ENCODE measurements around the gene MAS1L.

MAS1L gene

GRCh38 chr6:29487660-29488059, at the start of gene MAS1L:
Gene MAS1L, minus strand, starts transcription at chr6:29487956. Its CDS starts 54 bp downstream, at chr6:29487902.
- no peak for DNase-seq
- ATAC-seq (replicated peaks) = no peak

GRCh38 chr6:29532320-29532951, 44.7 kb upstream of the MAS1L start:
- Mint-ChIP-seq H3K4me1 (no peaks in the 10 kb centered on the region), H3K4me3 (no peak overlapping the region), H3K27ac (no peak overlapping the region), H3K9me3 (no peaks in the 10 kb centered on the region), H3K27me3 (peaks cover 0 to 25% of the 10 kb centered on the region in 2 donors), H3K36me3 (no peaks in the 10 kb centered on the region)
- no peak for ATAC-seq (replicated peaks)
- DNase-seq = no peak

More at GRCh38 chr6:29487660-29488059, at the start of gene MAS1L:
- H3K36me3 Mint-ChIP-seq = no peaks in the 10 kb centered on the region
- no peaks in the 10 kb centered on the region for H3K4me1 Mint-ChIP-seq
- no peak within 1 kb of the TSS for H3K4me3 Mint-ChIP-seq
- no peak within 1 kb of the TSS for H3K27ac Mint-ChIP-seq
- peaks cover 10 to 15% of the 10 kb centered on the region in 2 donors for H3K27me3 Mint-ChIP-seq
- H3K9me3 Mint-ChIP-seq = peaks cover 0 to 4% of the 10 kb centered on the region in 2 donors

GRCh38 chr6:29531668-29532067, 43.9 kb upstream of the MAS1L start:
- peaks cover 0 to 25% of the 10 kb centered on the region in 2 donors for H3K27me3 Mint-ChIP-seq

GRCh38 chr6:29530671-29531310, 43.0 kb upstream of the MAS1L start:
- H3K36me3 Mint-ChIP-seq = no peaks in the 10 kb centered on the region
- ATAC-seq (replicated peaks) (no peak), DNase-seq (no peak)
- H3K27me3 Mint-ChIP-seq = peaks cover 7 to 31% of the 10 kb centered on the region in 2 donors
- no peak overlapping the region for H3K4me3 Mint-ChIP-seq
- no peak overlapping the region for H3K27ac Mint-ChIP-seq
- no peaks in the 10 kb centered on the region for H3K9me3 Mint-ChIP-seq
- H3K4me1 Mint-ChIP-seq = no peaks in the 10 kb centered on the region

More at GRCh38 chr6:29531668-29532067, 43.9 kb upstream of the MAS1L start:
- Mint-ChIP-seq H3K27ac (no peak overlapping the region), H3K4me1 (no peaks in the 10 kb centered on the region), H3K4me3 (no peak overlapping the region), H3K36me3 (no peaks in the 10 kb centered on the region), H3K9me3 (no peaks in the 10 kb centered on the region)
- ATAC-seq (replicated peaks) (peak; percentile 61 to 84), DNase-seq (no peak)

GRCh38 chr6:29529956-29530355, 42.2 kb upstream of the MAS1L start:
- H3K36me3 Mint-ChIP-seq = no peaks in the 10 kb centered on the region
- H3K27ac Mint-ChIP-seq = no peak overlapping the region
- H3K4me3 Mint-ChIP-seq = no peak overlapping the region
- H3K4me1 Mint-ChIP-seq = no peaks in the 10 kb centered on the region
- no peak for ATAC-seq (replicated peaks)
- peaks cover 15 to 29% of the 10 kb centered on the region in 2 donors for H3K27me3 Mint-ChIP-seq
- H3K9me3 Mint-ChIP-seq = no peaks in the 10 kb centered on the region
- DNase-seq = no peak

GRCh38 chr6:29528988-29529560, 41.3 kb upstream of the MAS1L start:
- Mint-ChIP-seq H3K4me1 (no peaks in the 10 kb centered on the region), H3K4me3 (no peak overlapping the region), H3K27me3 (peaks cover 16 to 33% of the 10 kb centered on the region in 2 donors), H3K27ac (no peak overlapping the region), H3K9me3 (no peaks in the 10 kb centered on the region), H3K36me3 (no peaks in the 10 kb centered on the region)
- ATAC-seq (replicated peaks) (no peak), DNase-seq (no peak)

- Mint-ChIP-seq H3K27me3 (peaks cover 16 to 33% of the 10 kb centered on the region in 2 donors), H3K4me3 (no peak overlapping the region), H3K4me1 (no peaks in the 10 kb centered on the region), H3K36me3 (no peaks in the 10 kb centered on the region), H3K27ac (no peak overlapping the region), H3K9me3 (no peaks in the 10 kb centered on the region)
- DNase-seq (no peak), ATAC-seq (replicated peaks) (no peak)
These were observed 40.7 kb upstream of the MAS1L start for GRCh38 chr6:29528300-29528931.

GRCh38 chr6:29527564-29527963, 39.8 kb upstream of the MAS1L start:
- ATAC-seq (replicated peaks) (no peak), DNase-seq (no peak)
- Mint-ChIP-seq H3K36me3 (no peaks in the 10 kb centered on the region), H3K4me1 (no peaks in the 10 kb centered on the region), H3K27ac (no peak overlapping the region), H3K4me3 (no peak overlapping the region), H3K9me3 (no peaks in the 10 kb centered on the region), H3K27me3 (peaks cover 16 to 33% of the 10 kb centered on the region in 2 donors)

GRCh38 chr6:29527126-29527525, 39.4 kb upstream of the MAS1L start:
- no peak for ATAC-seq (replicated peaks)
- Mint-ChIP-seq H3K9me3 (no peaks in the 10 kb centered on the region), H3K36me3 (no peaks in the 10 kb centered on the region), H3K27ac (no peak overlapping the region), H3K27me3 (peaks cover 16 to 33% of the 10 kb centered on the region in 2 donors), H3K4me1 (no peaks in the 10 kb centered on the region), H3K4me3 (no peak overlapping the region)
- DNase-seq = no peak

GRCh38 chr6:29525311-29525639, 37.5 kb upstream of the MAS1L start:
- H3K27me3 Mint-ChIP-seq = peaks cover 16 to 33% of the 10 kb centered on the region in 2 donors
- DNase-seq (no peak), ATAC-seq (replicated peaks) (no peak)
- no peaks in the 10 kb centered on the region for H3K9me3 Mint-ChIP-seq
- H3K4me3 Mint-ChIP-seq = no peak overlapping the region
- no peaks in the 10 kb centered on the region for H3K4me1 Mint-ChIP-seq
- no peak overlapping the region for H3K27ac Mint-ChIP-seq
- H3K36me3 Mint-ChIP-seq = no peaks in the 10 kb centered on the region

- H3K9me3 Mint-ChIP-seq = no peaks in the 10 kb centered on the region
- H3K4me3 Mint-ChIP-seq = no peak overlapping the region
- ATAC-seq (replicated peaks) (no peak), DNase-seq (no peak)
- H3K27me3 Mint-ChIP-seq = peaks cover 20 to 38% of the 10 kb centered on the region in 2 donors
- H3K27ac Mint-ChIP-seq = no peak overlapping the region
- no peaks in the 10 kb centered on the region for H3K4me1 Mint-ChIP-seq
- H3K36me3 Mint-ChIP-seq = no peaks in the 10 kb centered on the region
These were observed 36.9 kb upstream of the MAS1L start for GRCh38 chr6:29524444-29525310.

- no peaks in the 10 kb centered on the region for H3K4me1 Mint-ChIP-seq
- no peak for DNase-seq
- H3K4me3 Mint-ChIP-seq = no peak overlapping the region
- H3K36me3 Mint-ChIP-seq = no peaks in the 10 kb centered on the region
- H3K9me3 Mint-ChIP-seq = no peaks in the 10 kb centered on the region
- ATAC-seq (replicated peaks) = no peak
- H3K27me3 Mint-ChIP-seq = peaks cover 26 to 40% of the 10 kb centered on the region in 2 donors
- H3K27ac Mint-ChIP-seq = no peak overlapping the region
These were observed 36.3 kb upstream of the MAS1L start for GRCh38 chr6:29524044-29524443.

- DNase-seq (no peak), ATAC-seq (replicated peaks) (no peak)
- no peaks in the 10 kb centered on the region for H3K9me3 Mint-ChIP-seq
- no peak overlapping the region for H3K27ac Mint-ChIP-seq
- H3K27me3 Mint-ChIP-seq = peaks cover 29 to 40% of the 10 kb centered on the region in 2 donors
- H3K4me1 Mint-ChIP-seq = no peaks in the 10 kb centered on the region
- no peak overlapping the region for H3K4me3 Mint-ChIP-seq
- no peaks in the 10 kb centered on the region for H3K36me3 Mint-ChIP-seq
These were observed 34.5 kb upstream of the MAS1L start for GRCh38 chr6:29522227-29522626.
